Left colon (tissue), 2 donors: ENCODE measurements around the gene H2BK1. TPM values are rescaled to one million over a fixed set of nuclear protein-coding genes. Genes with fewer than 3 reads are reported as not detected.
A peak's percentile ranks its signal among the peaks of the same experiment; 100 is the strongest.

Experiments used
- ATAC-seq: fragments of 200-7000 bp; cut with Tn5 transposase; one replicate; pipeline ENCODE4 v1.9.1; 2020; ENCODE audit warnings: mild to moderate bottlenecking, moderate library complexity
- DNase-seq, 2 donors: peaks; one replicate each; pipeline ENCODE4 v3.0.0-alpha.2; 2020
- intact Hi-C, 2 donors: fragments of 100-400 bp; cut with DNase I in 1 of 2; cut with micrococcal nuclease in 1 of 2; formaldehyde crosslinking; loops; one replicate each; pipeline versions ENCODE4 v1.11.2 to v1.14.0; 2022; cut with DNase I, micrococcal nuclease
- total RNA-seq, 2 donors: library from RNA; stranded (reverse); fragmentation: NEBNext Ultra II Directional; extraction: Animal tissue kit (Norgen Biotek cat#: 25700); gene quantifications; one replicate each; pipeline ENCODE4 v1.2.1, GENCODE V29; 2021
- donor health status: DM: no; HTN: no; CAD: no.
- donor health status: DM: yes; HTN: yes; CAD: no.

The H2BK1 gene
- total RNA-seq, 2 donors from 2014 or later, result not detected

- intact Hi-C loops, result no loop called here
- no peak for ATAC-seq
- no peak for DNase-seq
Observed at GRCh38 chr7:151191544-151191943, 18.7 kb downstream of the H2BK1 start.

DNA sequence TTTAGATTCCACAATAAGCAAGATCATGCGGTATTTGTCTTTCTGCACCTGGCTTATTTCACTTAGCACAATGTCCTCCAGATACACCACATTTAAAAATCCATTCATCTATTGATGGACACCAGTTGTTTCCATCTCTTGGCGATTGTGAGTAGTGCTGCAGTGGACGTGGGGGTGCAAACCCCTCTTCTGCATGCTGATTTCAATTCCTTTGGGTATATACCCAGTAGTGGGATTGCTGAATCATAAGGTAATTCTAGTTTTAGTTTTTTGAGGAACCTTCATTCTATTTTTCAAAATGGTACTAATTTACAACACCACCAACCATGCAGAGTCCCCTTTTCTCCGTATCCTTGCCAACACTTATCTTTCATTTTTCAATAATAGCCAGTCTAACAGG lies 21.2 kb downstream of the H2BK1 start:
- DNase-seq (no peak), ATAC-seq (no peak)
- intact Hi-C loops, result loop anchor here in 1 of 2 donors (2.0 kb wide), 1 partner anchor 34 kb away; no protein-coding TSS in a partner anchor

DNA sequence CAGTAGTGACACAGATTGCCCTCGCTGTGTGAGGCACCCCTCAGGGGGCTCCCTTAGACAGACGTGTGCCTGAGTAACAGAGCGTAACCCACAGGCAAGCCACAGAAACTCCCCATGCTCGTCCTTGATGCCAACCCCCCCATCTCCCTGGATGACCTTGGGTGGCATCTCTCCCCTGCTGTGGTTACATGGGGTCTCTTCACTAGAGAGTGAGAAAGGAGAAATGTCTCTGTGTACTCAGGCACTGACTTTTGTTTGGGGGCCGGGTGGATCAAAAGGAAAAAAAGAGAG lies 22.1 kb downstream of the H2BK1 start:
- intact Hi-C loops, result loop anchor here in 1 of 2 donors (2.0 kb wide), 1 partner anchor 33 kb away; no protein-coding TSS in a partner anchor
- ATAC-seq (no peak), DNase-seq (no peak)

DNA sequence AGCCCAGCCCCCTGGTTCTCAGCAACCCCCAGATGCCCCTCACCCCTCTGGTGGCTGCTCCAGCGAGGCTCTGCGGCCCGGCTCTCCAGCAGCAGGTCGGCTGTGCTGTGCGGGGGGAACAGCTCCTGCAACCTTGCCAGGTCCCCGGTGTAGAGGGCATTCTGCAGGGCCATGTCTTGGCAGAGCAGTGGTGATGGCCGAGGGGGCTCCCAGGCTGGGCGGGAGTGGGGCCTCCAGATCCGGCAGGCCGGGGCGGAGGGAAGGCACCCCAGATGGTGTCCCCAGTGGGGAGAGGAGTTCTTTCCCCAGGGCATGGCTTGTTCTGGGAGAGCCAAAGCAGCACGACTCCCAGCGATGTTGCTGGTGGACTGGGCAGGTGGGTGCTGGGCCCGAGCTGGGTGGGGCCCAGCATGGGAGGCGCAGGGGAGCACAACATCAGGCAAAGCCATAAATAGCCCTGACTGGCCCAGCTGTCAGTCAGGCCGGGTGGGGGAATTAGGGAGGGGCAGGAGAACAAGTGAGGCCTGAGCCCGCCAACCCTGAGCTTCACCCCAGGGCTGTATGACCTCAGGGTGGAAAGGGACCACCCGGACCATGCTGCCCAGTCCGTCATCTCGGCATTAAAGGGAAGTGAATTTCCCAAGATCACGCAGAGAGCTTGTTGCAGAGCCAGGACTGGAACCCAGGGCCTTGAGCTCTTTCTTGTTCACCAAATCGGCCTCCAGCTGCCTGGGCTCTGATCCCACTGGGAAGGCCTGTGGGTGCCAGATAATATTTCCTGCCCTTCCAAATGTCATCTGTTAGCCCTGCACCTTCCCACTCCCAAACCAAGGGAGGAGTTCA lies 22.7 kb downstream of the H2BK1 start:
- DNase-seq (no peak), ATAC-seq (no peak)
- intact Hi-C loops, result loop anchor here in 1 of 2 donors (2.0 kb wide), 1 partner anchor 33 kb away; no protein-coding TSS in a partner anchor

DNA sequence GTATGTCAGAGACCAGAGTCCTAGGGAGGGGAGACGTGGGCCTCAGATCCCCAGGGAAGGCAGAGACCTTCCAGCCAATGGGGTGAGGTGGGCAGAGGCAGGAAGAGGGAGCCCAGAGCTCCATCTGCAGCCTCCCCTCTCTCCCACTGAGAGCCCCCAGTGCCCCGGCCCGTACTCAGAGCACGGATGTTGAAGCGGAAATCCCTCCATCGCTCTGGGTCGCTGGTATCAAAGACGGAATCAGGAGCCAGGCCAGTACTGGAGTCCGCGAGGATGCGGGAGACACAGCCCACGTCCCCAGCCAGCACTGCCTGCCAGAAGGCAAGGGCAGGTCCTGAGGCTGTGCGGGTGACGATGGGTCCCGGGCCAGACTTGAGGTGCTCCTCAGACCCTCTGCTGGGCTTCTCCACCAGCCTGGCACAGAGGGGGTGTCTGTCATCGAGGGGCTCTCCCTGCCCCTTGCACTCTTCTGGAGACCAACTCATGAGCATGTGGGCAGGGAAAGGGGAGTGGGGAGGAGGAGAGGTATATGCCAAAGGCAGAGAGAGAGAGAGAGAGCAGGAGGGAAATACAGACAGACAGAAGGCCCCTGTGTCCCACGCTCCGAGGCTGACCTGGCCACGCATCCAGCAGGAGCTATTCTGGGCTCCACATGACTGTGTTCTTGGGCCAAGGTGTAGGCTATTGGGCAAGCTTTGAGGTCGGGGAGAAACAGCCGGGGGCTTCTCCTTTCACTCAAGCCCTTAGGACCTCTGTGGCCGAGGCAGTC lies 23.5 kb downstream of the H2BK1 start, which contains the start of gene ASB10:
ASB10 (minus strand) TSS at position 611 of the 769 bp plus-strand sequence; CDS start at position 491, 120 bp downstream.
- intact Hi-C loops, result no loop called here

GRCh38 chr7:151185762-151186639 lies 24.3 kb downstream of the H2BK1 start:
- intact Hi-C loops, result no loop called here
- no peak for DNase-seq
- ATAC-seq, result no peak

More for the DNA sequence above, 23.5 kb downstream of the H2BK1 start, which contains the start of gene ASB10:
- DNase-seq, result no peak
- no peak for ATAC-seq

- intact Hi-C loops, result no loop called here
- DNase-seq, result no peak
- no peak for ATAC-seq
Observed at GRCh38 chr7:151181011-151181431, 29.3 kb downstream of the H2BK1 start.

DNA sequence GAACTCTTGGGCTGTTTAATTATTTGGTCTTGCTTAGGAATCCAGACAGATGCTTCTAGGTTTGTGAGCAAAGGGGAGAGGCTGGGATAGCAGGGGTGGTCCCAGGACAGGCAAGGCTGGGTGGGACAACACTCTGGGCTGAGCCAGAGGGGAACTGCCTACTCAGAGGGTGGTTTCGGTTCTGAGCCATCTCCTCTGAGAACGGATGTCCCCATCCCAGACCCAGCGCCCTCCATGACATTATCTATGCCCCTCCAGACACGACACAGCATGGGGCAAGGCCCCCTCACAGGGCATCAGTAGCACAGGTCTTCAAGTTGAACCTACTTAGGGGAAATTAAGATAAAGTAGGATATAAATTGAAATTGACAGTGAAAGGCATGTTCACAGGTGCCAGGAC lies 30.3 kb downstream of the H2BK1 start:
- DNase-seq, result no peak
- ATAC-seq, result no peak
- intact Hi-C loops, result no loop called here

DNA sequence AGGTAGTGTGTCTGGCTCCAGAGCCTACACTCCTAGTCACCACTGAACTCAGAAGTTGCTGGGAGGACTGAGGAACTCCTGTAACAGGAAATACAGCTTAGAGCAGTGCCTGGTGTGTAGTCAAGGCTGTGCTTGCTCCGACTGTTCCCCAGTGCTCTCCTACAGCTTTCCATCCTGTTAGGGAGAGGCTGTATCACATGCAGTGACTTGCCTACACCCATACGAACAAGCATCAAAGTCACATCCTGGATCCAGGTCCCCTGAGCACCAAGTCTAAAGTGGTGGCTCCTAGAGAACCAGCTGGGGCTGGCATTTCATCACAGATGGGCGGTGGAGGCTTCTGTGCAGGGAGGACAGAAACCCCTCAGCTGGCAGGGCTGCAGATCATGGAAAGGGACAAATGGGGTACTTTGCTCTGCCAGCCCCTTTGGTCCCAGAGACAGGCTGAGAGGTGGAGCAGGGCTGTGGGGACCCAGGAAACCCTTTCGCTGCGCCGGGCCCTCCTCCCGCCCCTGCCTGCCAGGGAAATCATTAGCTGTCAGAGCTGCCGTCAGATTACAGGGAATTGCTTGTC lies 30.9 kb downstream of the H2BK1 start:
- intact Hi-C loops, result no loop called here
- ATAC-seq (no peak), DNase-seq (no peak)

DNA sequence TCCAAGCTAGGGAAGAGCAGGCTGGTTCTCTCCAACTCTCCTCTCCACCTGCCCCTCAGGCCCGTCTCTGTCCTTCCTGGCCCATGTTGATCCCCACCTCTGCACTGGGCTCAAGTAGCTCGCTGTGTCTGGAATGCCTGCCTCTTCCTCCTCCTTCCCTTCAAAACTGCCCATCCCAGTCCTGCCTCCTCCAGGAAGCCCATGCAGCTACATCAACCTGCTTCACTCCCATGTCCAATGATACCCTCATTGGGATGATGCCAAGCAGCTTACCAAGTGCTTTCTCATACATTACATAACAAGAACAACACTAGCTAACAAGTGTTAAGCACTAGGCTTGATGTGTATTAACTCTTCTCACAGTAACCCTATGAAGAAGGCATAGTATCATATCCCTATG lies 31.5 kb downstream of the H2BK1 start:
- DNase-seq, result no peak
- intact Hi-C loops, result no loop called here
- ATAC-seq, result no peak

- DNase-seq (no peak), ATAC-seq (no peak)
- intact Hi-C loops, result no loop called here
Observed at GRCh38 chr7:151178236-151178635, 32.1 kb downstream of the H2BK1 start.

- intact Hi-C loops, result no loop called here
Observed at GRCh38 chr7:151177310-151177709, 33.0 kb downstream of the H2BK1 start.

DNA sequence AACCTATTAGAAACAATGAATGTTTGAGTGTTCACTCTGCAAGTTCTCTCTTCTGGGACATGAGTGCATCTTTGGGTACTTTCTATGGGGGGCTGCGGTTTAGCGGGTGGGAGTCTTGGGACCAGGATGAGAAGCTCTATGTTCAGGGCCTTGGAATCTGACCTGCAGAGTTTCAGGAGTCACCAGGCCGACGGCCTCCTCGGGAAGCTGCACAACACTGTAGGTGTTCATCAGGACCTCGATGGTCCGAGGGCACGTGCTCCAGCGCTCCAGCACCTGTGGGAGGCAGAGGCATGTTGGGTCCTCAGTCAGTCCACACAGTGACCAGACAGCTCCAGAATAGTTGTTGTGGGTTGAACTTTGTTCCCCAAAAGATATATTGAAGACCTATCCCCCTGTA lies 33.9 kb downstream of the H2BK1 start:
- intact Hi-C loops, result no loop called here
- DNase-seq, result no peak

More at GRCh38 chr7:151177310-151177709, 33.0 kb downstream of the H2BK1 start:
- DNase-seq (no peak), ATAC-seq (no peak)

DNA sequence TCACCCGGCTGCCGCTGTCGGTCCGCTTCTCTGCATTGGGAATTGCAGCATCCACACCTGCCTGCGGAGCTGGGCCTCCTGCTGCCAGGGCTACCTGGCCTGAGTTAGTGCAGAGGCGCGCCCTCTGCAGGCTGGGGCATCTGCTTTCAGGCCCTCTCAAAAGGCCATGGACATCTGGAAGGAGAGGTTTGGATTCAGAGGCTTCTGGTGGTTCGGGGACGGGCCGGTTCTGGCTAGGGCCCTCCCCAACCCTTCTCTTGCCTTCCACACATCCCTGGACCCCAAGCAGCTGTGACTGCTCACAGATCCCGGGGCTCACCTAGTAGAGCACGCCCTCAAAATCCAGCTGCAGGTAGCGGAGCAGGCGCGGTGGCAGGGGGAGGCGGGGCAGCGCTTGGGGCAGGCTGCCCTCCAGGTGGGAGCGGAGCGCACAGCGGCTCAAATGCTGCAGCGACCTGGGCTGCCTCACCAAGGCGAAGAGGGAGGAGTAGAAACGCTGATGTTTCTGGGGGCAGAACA lies 34.4 kb downstream of the H2BK1 start:
- intact Hi-C loops, result no loop called here
- no peak for DNase-seq
- ATAC-seq, result peak; percentile 42

More for the DNA sequence above, 33.9 kb downstream of the H2BK1 start:
- ATAC-seq, result no peak

- intact Hi-C loops, result no loop called here
Observed at GRCh38 chr7:151175047-151175792, 35.1 kb downstream of the H2BK1 start.

GRCh38 chr7:151174246-151175046 lies 35.8 kb downstream of the H2BK1 start:
- no peak for ATAC-seq
- intact Hi-C loops, result loop anchor here in 1 of 2 donors (5.0 kb wide), 1 partner anchor 52 kb away; no protein-coding TSS in a partner anchor
- DNase-seq, result no peak

More at GRCh38 chr7:151175047-151175792, 35.1 kb downstream of the H2BK1 start:
- ATAC-seq (no peak), DNase-seq (no peak)
